ENCODE data around the gene ATG2A. TPM values are rescaled to one million over a fixed set of nuclear protein-coding genes. Genes with fewer than 3 reads are reported as not detected.

ATG2A gene
- total RNA-seq, 1 donor from 2014 or later: 21.4 TPM

GRCh38 chr11:64905516-64906313 is 11.3 kb downstream of the ATG2A start:
- no peaks in the 10 kb centered on the region for H3K79me2 ChIP-seq (ENCODE audit: insufficient read depth, low read length)
- TF ChIP-seq CTCF (IDR thresholded peaks at IDR 0.05; ENCODE audit: insufficient read depth, low read depth, low read length) (no peak), EZH2 (IDR thresholded peaks at IDR 0.05; ENCODE audit: insufficient read depth, low read length) (no peak)
- H3K27me3 Mint-ChIP-seq (ENCODE audit: low read depth, unreplicated experiment): no peaks in the 10 kb centered on the region
- no peaks in the 10 kb centered on the region for H3K4me1 ChIP-seq (ENCODE audit: insufficient read depth, low read length)
- H3K4me3 ChIP-seq (ENCODE audit: insufficient read depth, low read depth, low read length): no peak overlapping the region
- H3K27me3 ChIP-seq (ENCODE audit: insufficient read depth, low read length): no peaks in the 10 kb centered on the region
- no peaks in the 10 kb centered on the region for H4K20me1 ChIP-seq (ENCODE audit: insufficient read depth, low read length)
- H3K4me2 ChIP-seq (ENCODE audit: low read length): no peak overlapping the region
- no peaks in the 10 kb centered on the region for H3K36me3 ChIP-seq (ENCODE audit: insufficient read depth, low read length)
- DNase-seq (ENCODE audit: low read depth) (no peak), FAIRE-seq (no peak)
- peaks cover 12% of the 10 kb centered on the region for H3K36me3 Mint-ChIP-seq (ENCODE audit: low read depth, unreplicated experiment)
- H3K9me3 Mint-ChIP-seq (ENCODE audit: unreplicated experiment): no peaks in the 10 kb centered on the region
- H3K27ac Mint-ChIP-seq (ENCODE audit: unreplicated experiment): no peak overlapping the region
- no peak overlapping the region for H3K27ac ChIP-seq (ENCODE audit: low read depth, low read length)
- H2AFZ ChIP-seq (ENCODE audit: low read depth, low read length): no peak overlapping the region
- no peaks in the 10 kb centered on the region for H3K9me3 ChIP-seq (ENCODE audit: insufficient read depth, low read depth, low read length)
- H3K4me3 Mint-ChIP-seq (ENCODE audit: unreplicated experiment): no peak overlapping the region
- H3K4me1 Mint-ChIP-seq (ENCODE audit: low read depth, unreplicated experiment): no peaks in the 10 kb centered on the region
- H3K9ac ChIP-seq (ENCODE audit: low read length): no peak overlapping the region

- no peaks in the 10 kb centered on the region for H3K36me3 ChIP-seq (ENCODE audit: insufficient read depth, low read length)
- no peak for DNase-seq (ENCODE audit: low read depth)
These were observed 13.6 kb downstream of the ATG2A start for GRCh38 chr11:64903291-64903833.

More at GRCh38 chr11:64903291-64903833, 13.6 kb downstream of the ATG2A start:
- Histone ChIP-seq H3K9ac (ENCODE audit: low read length) (no peak overlapping the region), H4K20me1 (ENCODE audit: insufficient read depth, low read length) (no peaks in the 10 kb centered on the region), H3K27ac (ENCODE audit: low read depth, low read length) (no peak overlapping the region), H2AFZ (ENCODE audit: low read depth, low read length) (no peak overlapping the region), H3K27me3 (ENCODE audit: insufficient read depth, low read length) (no peaks in the 10 kb centered on the region), H3K4me1 (ENCODE audit: insufficient read depth, low read length) (peaks cover 3% of the 10 kb centered on the region), H3K4me2 (ENCODE audit: low read length) (no peak overlapping the region), H3K79me2 (ENCODE audit: insufficient read depth, low read length) (no peaks in the 10 kb centered on the region), H3K9me3 (ENCODE audit: insufficient read depth, low read depth, low read length) (no peaks in the 10 kb centered on the region), H3K4me3 (ENCODE audit: insufficient read depth, low read depth, low read length) (no peak overlapping the region)
- Mint-ChIP-seq H3K36me3 (ENCODE audit: low read depth, unreplicated experiment) (peaks cover 18% of the 10 kb centered on the region), H3K4me1 (ENCODE audit: low read depth, unreplicated experiment) (no peaks in the 10 kb centered on the region), H3K9me3 (ENCODE audit: unreplicated experiment) (no peaks in the 10 kb centered on the region), H3K4me3 (ENCODE audit: unreplicated experiment) (no peak overlapping the region), H3K27ac (ENCODE audit: unreplicated experiment) (no peak overlapping the region), H3K27me3 (ENCODE audit: low read depth, unreplicated experiment) (no peaks in the 10 kb centered on the region)
- FAIRE-seq: no peak
- no peak for TF ChIP-seq CTCF (IDR thresholded peaks at IDR 0.05; ENCODE audit: insufficient read depth, low read depth, low read length)
- no peak for TF ChIP-seq EZH2 (IDR thresholded peaks at IDR 0.05; ENCODE audit: insufficient read depth, low read length)

Measured in astrocyte (in vitro differentiated cells and primary cell).